ENCODE measurements around the gene AQP3.
"Not testable (repeated sequence)": the region's sequence is repeated elsewhere in the genome, so short reads cannot be mapped to it uniquely, and the experiment has no call there.

The AQP3 gene

DNA sequence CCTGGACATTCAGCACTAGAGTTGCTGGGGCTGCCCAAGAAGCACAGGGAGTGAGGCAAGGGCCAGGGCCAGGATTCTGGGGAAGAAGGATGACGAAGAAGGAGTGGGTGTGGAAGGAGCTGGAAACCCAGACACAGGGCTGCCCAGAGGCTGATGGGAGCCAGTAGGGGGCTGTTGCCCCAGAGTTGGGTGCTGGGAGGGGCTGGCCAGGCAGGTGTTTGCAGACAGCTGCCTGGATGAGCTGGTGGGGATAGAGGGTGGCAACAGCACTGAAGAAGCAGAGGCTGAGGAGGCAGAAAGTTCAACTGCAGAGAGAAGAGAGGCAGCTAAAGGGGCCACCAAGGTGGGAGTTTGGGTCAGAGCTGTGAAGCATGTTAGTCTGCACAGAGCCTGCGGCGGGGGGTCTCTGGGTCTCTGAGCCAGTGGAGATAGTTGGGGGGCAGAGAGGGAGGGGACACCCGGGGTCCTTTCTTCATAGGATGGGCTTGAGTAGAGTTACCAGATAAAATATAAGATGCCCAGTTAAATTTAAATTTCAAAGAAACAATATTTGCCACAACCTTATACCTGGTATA lies 42.5 kb downstream of the AQP3 start:
- DNase-seq, result no peak

DNA sequence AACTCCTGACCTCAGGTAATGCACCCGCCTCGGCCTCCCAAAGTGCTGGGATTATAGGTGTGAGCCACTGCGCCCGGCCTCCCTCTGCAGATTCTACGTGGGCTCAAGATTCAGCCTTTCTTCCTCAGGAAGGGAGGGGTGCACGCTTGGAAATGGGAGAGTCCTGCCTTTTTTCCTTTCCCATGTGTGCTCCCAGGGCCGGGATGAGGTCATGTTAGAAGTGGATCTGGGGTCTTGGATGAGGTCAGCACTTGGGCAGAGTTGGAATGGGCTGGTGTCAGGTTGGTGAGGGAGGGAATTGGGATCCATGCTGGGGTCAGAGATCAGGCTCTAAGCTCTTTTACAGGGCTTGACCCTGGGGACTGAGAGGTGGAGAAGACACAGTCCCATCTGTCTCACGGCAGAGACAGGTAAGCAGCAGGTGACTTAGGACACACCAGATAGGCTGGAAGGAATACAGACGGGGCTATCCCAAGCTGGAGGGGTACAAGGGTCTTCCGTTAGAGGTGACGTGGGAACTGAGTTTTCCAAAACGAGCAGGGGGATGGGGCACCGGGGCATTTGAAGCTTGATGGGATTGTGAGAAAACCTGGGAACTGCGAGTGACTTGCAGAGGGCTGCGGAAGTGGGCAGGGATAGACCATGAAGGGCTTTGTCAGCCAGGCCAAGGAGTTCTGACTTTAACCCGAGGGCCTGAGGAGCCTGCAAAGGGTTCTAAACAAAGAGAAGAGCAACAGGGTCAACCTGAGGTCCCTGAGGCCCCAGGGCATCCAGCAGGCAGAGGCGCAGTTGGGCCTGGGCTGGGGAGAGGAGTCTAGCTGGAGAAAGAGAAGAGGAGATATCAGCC lies 43.2 kb downstream of the AQP3 start:
- no peak for DNase-seq

DNA sequence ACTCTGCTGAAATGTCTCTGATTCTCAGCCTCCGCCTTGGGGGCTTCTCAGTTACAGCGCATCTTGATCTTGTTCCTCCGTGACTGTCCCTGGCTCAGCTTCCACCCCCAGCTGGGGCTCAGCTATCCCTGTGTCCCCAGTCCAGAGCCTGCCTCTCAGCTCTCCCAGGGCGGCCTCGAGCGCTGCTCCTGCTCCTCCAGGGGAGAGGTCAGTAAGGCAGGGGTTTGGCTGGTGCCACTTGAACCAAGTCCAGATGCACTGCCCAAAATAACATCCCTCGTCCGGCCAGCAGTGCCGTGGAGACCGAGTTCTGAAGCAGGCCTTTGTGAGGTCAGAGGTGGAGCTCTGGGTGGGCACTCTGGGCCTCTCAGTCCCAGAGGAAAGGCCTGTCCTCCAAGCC lies 45.0 kb downstream of the AQP3 start, which contains the start of gene AQP7:
AQP7 (minus strand) TSS at position 198 of the 400 bp plus-strand sequence. CDS start 1,306 bp downstream, outside the sequence.
- DNase-seq, result not testable (repeated sequence)

DNA sequence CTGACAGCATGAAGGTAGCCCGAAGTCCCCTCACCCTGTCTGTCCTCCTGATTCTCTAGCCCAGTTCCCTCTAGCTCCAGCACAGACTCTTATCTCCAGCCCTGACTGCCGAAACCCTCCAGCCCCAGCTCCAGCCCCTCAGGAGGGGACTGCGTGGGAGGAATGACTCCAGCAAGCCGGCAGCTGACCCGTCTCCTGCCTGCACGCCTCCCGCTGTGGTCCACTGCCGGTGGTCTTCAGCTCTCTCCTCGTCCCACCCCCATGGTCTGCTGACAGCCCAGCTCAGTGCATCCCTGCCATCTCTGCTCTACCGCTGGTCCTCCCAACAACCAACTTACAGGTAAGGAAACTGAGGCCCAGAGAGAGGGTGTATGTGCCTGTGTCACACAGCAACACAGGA lies 45.6 kb downstream of the AQP3 start:
- DNase-seq, result not testable (repeated sequence)

DNA sequence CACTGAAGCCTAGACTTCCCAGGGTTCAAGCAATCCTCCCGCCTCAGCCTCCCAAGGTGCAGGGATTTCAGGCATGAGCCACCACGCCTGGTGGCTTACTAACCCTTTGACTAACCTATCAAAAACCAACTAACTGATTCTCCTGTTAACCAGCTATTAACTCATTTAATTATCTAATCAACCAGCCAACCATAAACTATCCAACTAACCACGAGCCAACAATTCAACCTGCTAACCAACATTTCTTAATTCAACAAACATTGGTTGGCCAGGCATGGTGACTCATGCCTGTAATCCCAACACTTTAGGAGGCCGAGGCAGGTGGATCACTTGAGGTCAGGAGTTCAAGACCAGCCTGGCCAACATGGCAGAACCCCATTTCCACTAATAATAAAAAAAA lies 48.3 kb downstream of the AQP3 start:
- DNase-seq, result not testable (repeated sequence)

DNA sequence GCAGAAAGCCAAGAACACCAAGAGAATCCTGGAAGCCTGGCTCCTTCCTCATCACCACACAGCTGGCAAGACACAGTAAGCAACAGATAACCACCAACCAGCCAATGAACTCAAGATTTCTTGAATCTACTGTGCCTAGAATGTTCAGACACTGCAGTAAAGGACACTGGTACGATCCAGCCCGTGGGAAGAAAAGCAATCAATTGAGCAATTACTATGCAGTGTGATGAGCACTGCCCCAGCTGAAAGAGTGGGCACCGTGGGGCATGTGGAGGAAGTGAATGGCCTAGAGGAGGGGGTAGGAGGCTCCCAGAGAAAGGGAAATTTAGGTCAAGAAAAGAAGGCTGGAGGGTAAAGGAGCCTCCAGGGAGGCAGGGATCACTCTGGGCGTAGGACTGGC lies 49.6 kb downstream of the AQP3 start:
- DNase-seq, result not testable (repeated sequence)

DNA sequence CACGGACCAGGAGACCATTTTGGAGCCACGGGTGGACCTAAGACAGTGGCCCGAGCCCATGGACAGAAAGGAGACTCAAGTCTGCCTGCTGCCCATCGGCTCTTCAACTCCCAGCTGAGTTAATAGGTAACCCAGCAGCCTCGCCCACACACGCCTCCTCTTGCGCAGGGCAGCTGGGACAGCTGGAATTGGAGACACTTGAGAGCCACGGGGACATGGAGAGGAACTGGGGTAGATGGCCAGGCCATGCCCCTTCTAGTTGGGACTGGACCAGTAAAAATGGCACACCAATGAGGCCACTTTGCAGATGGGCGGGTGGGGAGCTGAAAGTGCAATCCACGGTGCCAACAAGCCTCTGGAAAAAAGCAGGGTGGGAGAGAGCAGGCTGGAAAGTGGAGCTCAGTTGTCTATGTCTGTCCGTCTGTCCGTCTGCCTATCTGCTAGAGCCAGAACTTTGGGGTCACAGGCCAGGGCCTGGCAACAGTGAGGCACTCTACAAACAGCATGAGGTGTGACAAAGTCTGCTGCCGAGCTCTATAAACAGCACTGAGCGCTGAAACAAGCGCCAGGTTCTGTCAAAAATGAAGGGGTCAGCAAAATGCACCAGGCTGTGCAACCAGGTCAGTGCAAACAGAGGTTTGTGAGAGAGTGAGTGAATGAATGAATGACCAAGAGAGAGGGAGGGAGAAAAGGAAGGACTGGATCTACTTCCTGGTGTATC lies 52.1 kb downstream of the AQP3 start:
- DNase-seq, result not testable (repeated sequence)

DNA sequence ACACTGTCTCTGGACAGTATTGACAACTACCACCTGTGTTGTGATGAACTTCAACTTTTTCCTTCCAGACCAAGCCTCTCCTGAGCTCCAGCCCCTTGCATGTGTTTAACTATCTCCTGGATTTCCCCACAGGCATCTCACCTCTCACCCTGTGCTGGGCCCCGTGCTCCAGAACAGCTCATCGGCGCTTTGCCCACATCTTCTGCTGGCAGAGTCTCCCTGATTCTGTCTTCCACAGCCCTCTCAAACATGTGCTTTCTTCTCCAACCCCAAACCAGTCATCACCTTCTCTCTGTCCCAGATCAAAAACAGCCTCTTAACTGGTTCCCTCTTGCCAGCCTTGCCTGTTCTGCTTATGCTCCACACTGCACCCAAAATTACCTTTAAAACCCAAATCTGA lies 53.4 kb downstream of the AQP3 start:
- DNase-seq, result not testable (repeated sequence)

DNA sequence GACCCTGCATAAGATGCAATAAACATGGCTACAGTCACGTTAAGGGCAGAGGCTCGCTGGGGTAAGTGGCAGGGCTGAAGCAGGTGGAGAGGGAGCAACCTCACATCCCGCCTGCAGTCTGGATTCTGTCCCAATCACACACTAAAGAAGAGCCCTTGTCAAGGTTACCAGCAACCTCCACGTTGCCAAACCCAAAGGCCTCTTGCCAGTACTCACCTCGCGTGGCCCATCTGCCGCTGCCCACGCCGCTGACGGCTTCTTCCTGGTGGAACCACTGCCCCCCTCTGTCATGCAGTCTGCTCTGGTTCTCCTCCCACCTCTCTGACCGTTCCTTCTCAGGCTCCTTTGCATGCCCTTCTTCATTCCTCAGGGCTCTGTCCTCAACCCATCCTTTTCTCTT lies 53.8 kb downstream of the AQP3 start:
- DNase-seq, result no peak

DNA sequence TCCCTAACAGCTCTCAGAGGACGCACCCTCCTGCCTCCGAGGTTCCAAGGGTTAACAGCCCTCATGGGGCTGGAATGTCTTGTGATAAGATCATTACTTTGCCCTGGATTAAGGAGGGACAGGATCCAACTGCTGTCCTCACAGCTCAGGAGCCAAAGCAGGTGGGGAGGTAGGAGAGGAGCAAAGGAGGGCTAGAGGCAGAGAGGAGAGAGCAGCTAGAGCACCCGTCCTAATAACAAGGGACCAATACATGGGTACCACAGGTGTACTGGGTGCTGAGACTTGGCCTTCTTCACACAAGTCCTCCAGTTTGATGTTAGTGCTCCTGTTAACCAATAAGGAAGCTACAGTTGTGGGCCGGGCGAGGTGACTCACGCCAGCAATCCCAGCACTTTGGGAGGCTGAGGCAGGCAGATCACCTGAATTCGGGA lies 54.8 kb downstream of the AQP3 start:
- not testable (repeated sequence) for DNase-seq

All from NCI-H1092 treated with DMSO at 0.1 percent for 48 hours (cell line).